Hair follicular keratinocyte (primary cell): ENCODE data around the gene PRUNE1. TPM values are rescaled to one million over a fixed set of nuclear protein-coding genes. Genes with fewer than 3 reads are reported as not detected.

ENCODE experiments used
- total RNA-seq: library from RNA; depleted of rRNA; stranded (reverse); fragments of >200 nt; gene quantifications from 2 replicates; pipeline ENCODE4 v1.2.3, GENCODE V29; 2015

The PRUNE1 gene
- 11.5 and 18.2 TPM in 2 replicates for total RNA-seq

DNA sequence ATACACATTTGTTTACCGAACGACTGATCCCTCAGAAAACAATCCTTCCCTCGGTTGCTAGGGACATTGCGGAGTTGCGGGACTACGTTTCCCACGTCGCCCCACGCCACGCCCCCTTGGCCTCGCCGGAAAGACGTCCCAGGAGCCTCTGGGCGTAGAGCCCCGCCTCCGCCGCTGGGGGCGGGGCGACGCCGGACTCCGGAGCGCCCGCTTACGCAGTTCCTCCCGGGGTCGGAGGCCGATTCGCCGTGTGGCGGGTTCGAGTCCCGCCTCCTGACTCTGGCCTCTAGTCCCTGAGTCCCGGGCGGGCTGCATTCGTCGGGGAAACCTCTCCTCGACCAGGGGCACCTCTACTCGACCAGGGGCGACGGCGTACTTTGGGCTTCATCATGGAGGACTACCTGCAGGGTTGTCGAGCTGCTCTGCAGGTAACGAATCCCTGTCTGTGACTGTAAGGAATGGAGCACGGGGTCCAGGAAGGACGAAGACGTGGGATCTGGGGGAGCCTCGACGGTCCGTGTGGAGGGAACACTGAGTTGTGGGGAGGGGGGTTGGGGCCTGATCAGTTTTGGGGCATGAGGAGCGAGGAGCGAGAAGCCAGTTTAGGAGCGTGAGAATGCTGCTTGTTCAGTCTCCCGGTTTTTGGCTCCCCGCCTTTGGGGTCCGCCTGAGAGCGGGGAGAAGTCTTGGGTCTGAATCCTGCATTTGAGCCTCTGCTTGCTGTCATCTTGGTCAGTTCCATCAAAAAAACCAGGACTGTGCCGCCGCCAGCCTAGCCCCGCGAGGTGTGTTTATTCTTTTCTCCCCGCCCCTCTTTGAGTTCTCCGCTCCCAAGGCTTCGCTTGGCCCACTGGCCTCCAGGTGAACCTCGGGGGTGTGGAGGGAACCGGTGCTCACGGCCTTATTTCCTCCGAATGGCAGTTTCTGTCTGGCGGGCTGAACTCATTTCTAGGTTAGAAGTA, at the start of gene PRUNE1:
PRUNE1 (plus strand) TSS at position 206 of the 962 bp plus-strand sequence; CDS start at position 390, 184 bp downstream.

DNA sequence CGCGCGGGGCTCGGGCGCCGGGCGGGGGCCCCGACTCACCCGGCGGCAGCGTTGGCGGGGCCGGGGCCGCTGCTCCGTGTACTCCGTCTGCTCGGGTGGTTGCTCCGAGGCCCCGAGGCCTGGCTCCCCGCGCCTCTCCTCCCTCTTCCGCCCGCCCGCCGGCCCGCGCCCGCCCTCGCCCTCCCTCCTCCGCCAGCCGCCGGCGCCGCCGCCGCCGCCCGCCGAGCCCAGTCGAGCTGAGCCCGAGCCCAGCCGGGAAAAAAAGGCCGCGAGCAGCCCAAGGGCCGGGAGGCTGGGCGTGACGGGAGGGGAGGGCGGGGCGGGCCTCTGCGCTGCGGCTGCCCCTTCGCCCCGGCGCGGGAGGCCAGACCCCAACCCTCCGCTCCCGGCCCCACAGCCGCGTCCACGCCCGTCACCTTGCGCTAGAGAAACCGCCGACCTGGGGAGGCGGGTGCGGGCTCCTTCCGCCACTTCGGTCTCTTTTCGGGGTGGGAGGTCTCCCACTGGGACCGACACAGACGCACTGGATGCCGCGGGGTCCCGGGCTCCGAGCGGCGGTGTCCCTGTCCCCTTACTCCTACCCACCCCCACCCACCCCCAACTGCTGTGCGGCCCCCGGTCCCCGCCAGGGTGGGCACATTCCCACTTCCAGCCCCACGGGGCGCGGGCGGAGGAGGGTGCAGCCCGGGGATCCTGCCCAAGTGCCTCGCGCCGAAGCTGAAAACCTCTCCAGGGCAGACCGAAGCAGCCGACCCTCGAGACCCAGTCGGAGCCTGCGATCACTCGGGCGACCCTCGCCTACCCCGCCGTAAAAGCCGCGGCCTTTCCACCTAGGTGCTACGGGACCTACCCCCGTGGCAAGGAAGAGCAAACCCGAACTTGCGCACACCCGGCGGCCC, 33.4 kb upstream of the PRUNE1 start, which contains the start of gene CERS2:
CERS2 (minus strand) TSS at position 256 of the 899 bp plus-strand sequence. CDS start 5,745 bp downstream, outside the sequence.

DNA sequence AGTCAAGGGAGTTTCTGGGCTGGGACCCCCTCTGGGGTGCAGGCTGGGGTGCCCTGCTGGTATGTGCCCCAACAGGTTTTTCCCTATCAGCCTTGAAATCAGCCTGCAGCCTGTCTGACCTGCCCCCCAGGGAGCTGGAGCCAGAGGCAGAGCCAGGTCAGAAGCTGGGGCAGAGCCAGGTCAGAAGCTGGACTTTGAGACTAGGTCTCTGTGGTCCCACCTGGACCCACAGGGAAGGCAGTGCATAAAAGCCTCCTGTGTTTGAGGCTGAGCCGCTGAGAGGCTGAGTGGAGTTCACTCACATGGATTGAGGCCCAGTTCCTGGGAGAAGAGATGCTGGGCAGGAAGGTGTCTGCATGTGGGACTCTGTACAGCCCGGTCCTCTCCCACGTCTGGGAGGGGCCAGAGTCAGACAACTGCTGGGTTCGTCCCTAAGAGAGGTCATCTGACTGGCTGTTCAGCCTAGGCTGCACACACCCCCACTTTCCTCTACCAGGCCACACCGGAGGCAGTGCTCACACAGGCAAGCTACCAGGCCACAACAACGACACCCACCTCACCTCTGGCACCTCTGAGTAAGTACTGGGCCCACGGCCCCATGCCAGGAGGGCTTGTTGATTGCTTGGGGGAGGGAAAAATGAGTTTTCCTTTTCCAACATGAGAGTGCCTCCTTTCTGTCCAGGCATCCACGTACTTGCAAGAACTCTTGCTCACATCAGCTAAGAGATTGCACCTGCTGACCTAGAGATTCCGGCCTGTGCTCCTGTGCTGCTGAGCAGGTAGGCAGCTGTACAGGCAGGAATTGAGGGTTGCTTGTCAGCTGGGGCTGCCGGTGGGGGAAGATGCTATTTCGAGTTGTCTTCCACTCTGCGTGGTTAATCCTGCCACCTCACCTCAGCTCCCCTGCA, 26.2 kb upstream of the PRUNE1 start, which contains the start of gene ANXA9:
ANXA9 (plus strand) TSS at position 488 of the 908 bp plus-strand sequence. CDS start 814 bp downstream, outside the sequence.

DNA sequence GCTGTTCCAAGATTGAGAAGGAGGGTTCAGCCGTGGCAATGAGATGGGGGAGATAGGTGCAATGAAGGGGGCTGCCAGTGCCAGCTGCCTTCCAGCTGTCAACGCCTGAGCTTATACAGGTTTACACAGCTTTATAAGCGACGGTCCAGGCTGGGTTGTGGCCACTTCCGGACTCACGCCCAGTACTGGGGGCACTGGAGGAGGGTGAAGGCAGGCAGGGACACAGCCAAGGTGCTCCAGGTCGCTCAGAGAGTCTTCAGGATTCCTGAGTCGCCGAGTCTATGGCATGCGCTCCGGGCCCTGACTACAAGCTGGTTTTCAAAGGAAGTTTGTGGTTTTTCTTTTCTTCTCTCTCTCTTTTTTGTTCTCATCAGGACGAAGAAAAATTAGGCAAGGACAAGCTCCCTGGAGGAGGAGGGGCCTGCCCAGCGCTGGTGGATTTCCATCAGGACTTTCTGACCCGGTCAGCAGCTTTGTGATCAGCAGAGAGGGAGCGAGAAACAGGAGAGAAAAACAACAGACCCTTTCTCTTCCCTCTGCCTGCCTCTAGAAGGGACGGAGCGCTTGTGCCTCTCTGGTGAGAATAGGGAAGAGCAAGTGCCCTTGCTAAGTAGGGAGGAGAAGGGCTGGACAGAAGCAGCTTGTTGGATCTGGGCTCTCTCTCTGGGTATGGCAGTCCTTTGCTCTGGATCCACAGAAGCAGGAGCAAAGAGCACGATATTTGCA, 1.8 kb upstream of the PRUNE1 start, which contains the start of gene MINDY1:
MINDY1 (minus strand) TSS at position 576 of the 726 bp plus-strand sequence. CDS start 4,285 bp downstream, outside the sequence.

DNA sequence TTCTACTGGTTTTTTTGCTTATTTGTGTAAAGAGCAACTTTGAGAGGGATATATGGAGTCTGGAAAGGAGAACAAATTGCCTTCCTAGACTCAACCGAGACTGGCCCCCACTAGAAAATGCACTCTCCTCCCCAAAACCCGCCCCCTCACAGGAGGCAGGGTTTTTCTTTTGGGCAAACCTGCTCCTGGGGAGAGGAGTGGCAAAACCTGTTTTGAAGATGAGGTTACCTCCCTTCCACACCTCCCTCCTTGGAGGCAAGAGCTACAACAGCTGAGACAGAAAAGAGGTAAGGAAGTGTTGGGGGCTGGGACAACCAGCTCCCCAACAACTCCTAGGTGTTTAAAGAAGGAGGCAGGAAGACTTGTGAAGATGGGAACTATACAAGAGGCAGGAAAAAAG, 28.1 kb downstream of the PRUNE1 start, which contains the start of gene BNIPL:
BNIPL (plus strand) TSS at position 231 of the 400 bp plus-strand sequence; CDS start at position 371, 140 bp downstream.

GRCh38 chr1:151047591-151047924, 39.3 kb downstream of the PRUNE1 start, which contains the start of gene C1orf56:
Gene C1orf56 (plus strand): TSS chr1:151047751. CDS start chr1:151047848, 97 bp downstream.

DNA sequence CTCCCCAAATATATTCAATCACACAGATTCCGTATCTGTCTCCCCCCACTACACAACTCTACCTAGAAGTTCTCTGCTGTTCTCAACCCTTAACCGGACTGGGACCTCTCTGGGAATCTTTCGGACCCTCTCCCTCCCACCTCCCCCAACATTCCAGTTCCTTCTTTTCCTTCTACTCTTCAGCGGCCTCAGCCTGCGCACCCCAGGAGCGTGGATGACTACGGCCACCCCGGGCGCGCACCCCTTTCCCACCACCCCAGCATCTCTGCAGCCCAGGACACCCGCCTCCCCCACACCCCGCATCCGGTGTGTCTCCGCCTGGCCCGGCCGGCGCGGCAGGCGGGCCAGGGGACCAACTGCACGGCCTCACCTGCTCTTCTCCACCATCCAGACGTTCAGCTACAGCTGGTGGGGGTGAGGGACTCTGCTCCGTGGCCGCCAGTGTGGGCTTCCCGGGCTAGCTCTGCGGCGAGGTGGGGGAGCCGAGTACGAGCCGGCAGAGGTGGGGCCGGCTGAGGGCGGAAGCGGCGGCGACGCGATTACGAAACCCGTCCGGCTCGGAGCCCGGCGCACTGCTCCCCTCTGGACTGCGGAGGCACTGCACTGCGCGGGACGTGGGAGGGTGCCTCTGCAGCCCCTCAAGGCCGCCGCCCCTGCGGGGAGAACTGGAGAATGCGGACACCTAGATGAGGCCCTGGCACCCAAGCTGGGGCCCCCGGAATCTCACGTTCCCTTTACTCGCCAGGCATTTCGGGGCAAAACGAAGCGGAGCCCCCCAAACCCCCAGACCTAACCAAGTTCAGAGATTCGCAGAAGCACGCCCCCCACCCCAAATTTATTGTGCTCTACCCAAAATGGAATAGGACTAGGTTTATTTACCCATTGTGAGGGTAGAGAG, 51.1 kb downstream of the PRUNE1 start, which contains the start of gene CDC42SE1:
CDC42SE1 (minus strand) TSS at position 514 of the 898 bp plus-strand sequence. CDS start 3,892 bp downstream, outside the sequence.

DNA sequence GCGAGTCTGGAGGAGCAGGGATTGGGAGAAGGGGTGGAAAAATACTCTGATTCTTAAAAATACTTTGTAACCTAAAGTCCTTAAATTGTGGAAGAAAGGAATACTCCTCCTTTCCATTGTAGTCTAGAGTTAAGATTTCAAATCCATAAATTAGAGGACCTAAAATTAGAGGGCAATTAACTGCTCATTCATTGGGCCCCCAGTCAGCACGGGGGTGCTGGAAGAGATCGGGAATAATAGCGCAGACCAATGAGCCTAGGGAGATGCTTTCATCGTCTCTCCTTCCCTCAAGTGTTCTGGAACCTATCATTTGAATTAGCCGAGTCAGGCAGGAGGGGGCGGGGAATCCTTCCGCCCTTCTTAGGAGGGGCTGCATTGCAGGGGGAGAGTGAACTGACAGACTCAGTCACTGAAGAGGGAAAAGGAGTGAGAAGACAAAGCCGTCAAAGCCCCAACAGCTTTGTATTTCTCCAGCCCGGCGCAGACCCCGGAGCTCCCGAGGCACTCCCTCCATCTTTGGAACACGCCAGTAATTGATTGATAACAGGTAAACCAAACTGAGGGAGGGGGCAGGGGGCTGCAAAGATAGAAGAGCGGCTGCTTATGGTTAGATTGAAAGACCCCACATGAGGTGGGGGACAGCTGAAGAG, 51.9 kb downstream of the PRUNE1 start, which contains the start of gene MLLT11:
MLLT11 (plus strand) TSS at position 391 of the 650 bp plus-strand sequence. CDS start 6,828 bp downstream, outside the sequence.

DNA sequence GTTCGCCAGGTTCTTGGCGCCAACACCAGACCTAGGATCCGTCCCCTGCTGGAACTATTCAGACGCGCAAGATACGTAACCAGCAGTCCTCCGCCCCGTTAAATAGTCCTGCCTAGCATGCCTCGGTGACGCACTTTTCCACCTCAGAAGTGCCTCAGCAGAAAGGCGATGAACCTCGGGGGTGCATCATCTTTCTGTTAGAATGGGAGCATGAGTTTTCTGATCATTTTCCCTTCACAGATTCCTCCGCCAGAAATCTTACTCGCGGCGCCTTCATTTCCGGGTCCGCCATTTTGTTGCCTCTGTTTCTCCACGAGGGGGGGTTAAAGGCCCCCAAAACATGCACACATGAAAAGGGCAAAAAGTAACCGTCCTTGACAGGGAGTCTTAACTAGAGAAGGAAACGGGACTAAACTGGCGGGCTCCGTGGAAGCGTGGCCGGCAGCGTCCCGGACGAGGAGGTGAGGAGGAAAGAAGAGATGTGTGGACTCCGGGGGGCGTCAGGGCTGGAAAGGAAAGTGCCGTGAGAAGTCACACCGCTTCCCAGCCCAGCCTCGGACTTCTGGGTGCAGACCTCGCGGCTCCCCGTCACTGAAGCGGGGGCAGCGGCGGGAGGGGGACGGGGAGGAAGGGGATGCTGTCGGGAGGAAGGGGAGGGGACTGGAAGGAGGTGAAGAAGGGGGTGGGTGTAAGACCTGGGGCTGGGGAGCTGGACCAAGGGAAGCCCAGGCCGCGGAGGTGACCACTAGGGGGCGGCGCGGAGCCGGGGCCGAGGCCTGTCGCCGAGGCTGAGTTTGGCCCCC, 62.4 kb downstream of the PRUNE1 start, which contains the start of gene GABPB2:
GABPB2 (plus strand) TSS at position 288 of the 803 bp plus-strand sequence. CDS start 17,429 bp downstream, outside the sequence.

Other genes with a start within 250 kb of the PRUNE1 start
- gene CTSS, start 242.7 kb upstream of the PRUNE1 start, total RNA-seq: 3.0 and 3.9 TPM in 2 replicates
- 72.9 and 111 TPM in 2 replicates for gene CTSK, start 200.2 kb upstream of the PRUNE1 start, total RNA-seq
- gene ARNT, start 131.8 kb upstream of the PRUNE1 start, total RNA-seq: 16.7 and 19.4 TPM in 2 replicates
- gene CTXND2, start 121.3 kb upstream of the PRUNE1 start, total RNA-seq: not detected in 2 replicates
- gene SETDB1, start 82.1 kb upstream of the PRUNE1 start, total RNA-seq: 18.8 and 28.3 TPM in 2 replicates
- gene CERS2, start 33.6 kb upstream of the PRUNE1 start, total RNA-seq: 111 and 112 TPM in 2 replicates
- gene ANXA9, start 26.2 kb upstream of the PRUNE1 start, total RNA-seq: 0.31 and 0.61 TPM in 2 replicates
- gene MINDY1, start 1.5 kb upstream of the PRUNE1 start, total RNA-seq: 8.8 and 12.7 TPM in 2 replicates
- gene BNIPL, start 28.1 kb downstream of the PRUNE1 start, total RNA-seq: 1.2 and 7.6 TPM in 2 replicates
- 0.94 and 1.7 TPM in 2 replicates for gene C1orf56, start 39.3 kb downstream of the PRUNE1 start, total RNA-seq
- gene CDC42SE1, start 51.2 kb downstream of the PRUNE1 start, total RNA-seq: 87.9 and 97.3 TPM in 2 replicates
- 9.3 and 9.6 TPM in 2 replicates for gene MLLT11, start 51.9 kb downstream of the PRUNE1 start, total RNA-seq
- gene GABPB2, start 62.3 kb downstream of the PRUNE1 start, total RNA-seq: 7.7 and 9.2 TPM in 2 replicates
- gene SEMA6C, start 138.2 kb downstream of the PRUNE1 start, total RNA-seq: 0.47 and 0.84 TPM in 2 replicates
- gene TNFAIP8L2, start 148.2 kb downstream of the PRUNE1 start, total RNA-seq: not detected in 2 replicates
- 6.0 and 6.5 TPM in 2 replicates for gene LYSMD1, start 157.5 kb downstream of the PRUNE1 start, total RNA-seq
- 23.0 and 39.4 TPM in 2 replicates for gene SCNM1, start 157.7 kb downstream of the PRUNE1 start, total RNA-seq
- 1.2 TPM in 1 of 2 replicates, not detected in the other for gene TMOD4, start 167.5 kb downstream of the PRUNE1 start, total RNA-seq
- gene VPS72, start 181.7 kb downstream of the PRUNE1 start, total RNA-seq: 43.2 and 55.1 TPM in 2 replicates
- gene PIP5K1A, start 190.1 kb downstream of the PRUNE1 start, total RNA-seq: 40.2 and 48.3 TPM in 2 replicates
- 121 and 161 TPM in 2 replicates for gene PSMD4, start 246.3 kb downstream of the PRUNE1 start, total RNA-seq